Neuronal stem cell (in vitro differentiated cells): ENCODE data around the gene MORN3.
A peak's percentile ranks its signal among the peaks of the same experiment; 100 is the strongest.
"Not testable (repeated sequence)": the region's sequence is repeated elsewhere in the genome, so short reads cannot be mapped to it uniquely, and the experiment has no call there.

ENCODE experiments used
- DNase-seq: peaks from one replicate; pipeline ENCODE4 v3.0.0-alpha.2; 2013; ENCODE audit warnings: low spot score
- H2AFZ ChIP-seq: one replicate; pipeline ENCODE4 v1.6.1; 2013; ENCODE audit warnings: mild to moderate bottlenecking, low read length, inconsistent platforms
- H2AK5ac ChIP-seq: 2 replicates; pipeline ENCODE4 v1.6.1; 2013; ENCODE audit warnings: low read depth, mild to moderate bottlenecking, inconsistent platforms, low read length, moderate library complexity, mixed read lengths
- H2BK120ac ChIP-seq: 2 replicates; pipeline ENCODE4 v1.6.1; 2013; ENCODE audit warnings: low read depth, mild to moderate bottlenecking, inconsistent platforms, low read length, moderate library complexity, mixed read lengths
- H2BK12ac ChIP-seq: one replicate; pipeline ENCODE4 v1.6.1; 2013; ENCODE audit warnings: low read length, inconsistent platforms
- H2BK15ac ChIP-seq: 2 replicates; pipeline ENCODE4 v1.6.1; 2013; ENCODE audit warnings: mild to moderate bottlenecking, low read length, inconsistent platforms, mixed read lengths
- H2BK5ac ChIP-seq: one replicate; pipeline ENCODE4 v1.6.1; 2013; ENCODE audit warnings: inconsistent platforms, mild to moderate bottlenecking, low read length, moderate library complexity
- H3K14ac ChIP-seq: one replicate; pipeline ENCODE4 v1.6.1; 2013; ENCODE audit warnings: low read length, inconsistent platforms
- H3K18ac ChIP-seq: 2 replicates; pipeline ENCODE4 v1.6.1; 2013; ENCODE audit warnings: low read length, inconsistent platforms
- H3K23ac ChIP-seq: 2 replicates; pipeline ENCODE4 v1.6.1; 2013; ENCODE audit warnings: low read depth, mild to moderate bottlenecking, mixed read lengths, low read length, inconsistent platforms; ENCODE audit not compliant: poor library complexity
- H3K27ac ChIP-seq: replicated peaks from 3 replicates; pipeline ENCODE4 v1.5.1; 2013; ENCODE audit warnings: low read length, inconsistent platforms
- H3K27me3 ChIP-seq, 3 experiments: 2 replicates each; pipeline ENCODE4 v1.6.1; 2013; ENCODE audit warnings: low read length in 3 of 3, mild to moderate bottlenecking in 2 of 3, inconsistent platforms in 1 of 3, low read depth in 1 of 3, mixed read lengths in 1 of 3, moderate library complexity in 1 of 3; ENCODE audit not compliant: control insufficient read depth in 3 of 3, insufficient read depth in 3 of 3
- H3K36me3 ChIP-seq, 2 donors: replicated peaks in 1 of 2; 2 replicates each; pipeline ENCODE4 v1.6.1; 2013; ENCODE audit warnings: low read length in 2 of 2; ENCODE audit not compliant: control insufficient read depth in 2 of 2, insufficient read depth in 2 of 2
- H3K4ac ChIP-seq: 2 replicates; pipeline ENCODE4 v1.6.1; 2013; ENCODE audit warnings: inconsistent platforms, mild to moderate bottlenecking, low read length, moderate library complexity
- H3K4me1 ChIP-seq, 2 donors: 1 replicate in 1 of 2; 2 replicates in 1 of 2; pipeline ENCODE4 v1.6.1; 2013; ENCODE audit warnings: low read length in 2 of 2, low read depth in 1 of 2; ENCODE audit not compliant: control insufficient read depth in 2 of 2, insufficient read depth in 1 of 2
- H3K4me2 ChIP-seq: one replicate; pipeline ENCODE4 v1.6.1; 2013; ENCODE audit warnings: mild to moderate bottlenecking, low read length, inconsistent platforms; ENCODE audit not compliant: insufficient read depth, poor library complexity, severe bottlenecking
- H3K4me3 ChIP-seq, 2 donors: 2 replicates each; pipeline ENCODE4 v1.5.1; 2013; ENCODE audit warnings: low read length in 2 of 2, mild to moderate bottlenecking in 2 of 2, inconsistent platforms in 1 of 2, moderate library complexity in 1 of 2
- H3K79me1 ChIP-seq: one replicate; pipeline ENCODE4 v1.6.1; 2013; ENCODE audit warnings: low read depth, mild to moderate bottlenecking, inconsistent platforms, low read length, moderate library complexity
- H3K9ac ChIP-seq: one replicate; pipeline ENCODE4 v1.6.1; 2013; ENCODE audit warnings: mild to moderate bottlenecking, low read depth, low read length, inconsistent platforms; ENCODE audit not compliant: poor library complexity
- H3K9me3 ChIP-seq, 2 donors: replicated peaks in 1 of 2; 2 replicates each; pipeline versions ENCODE3 to v1.6.1; 2013; ENCODE audit warnings: low read length in 2 of 2, mild to moderate bottlenecking in 2 of 2, inconsistent platforms in 1 of 2, low read depth in 1 of 2, mixed read lengths in 1 of 2, moderate library complexity in 1 of 2; ENCODE audit not compliant: control insufficient read depth in 2 of 2, insufficient read depth in 1 of 2
- H4K8ac ChIP-seq: one replicate; pipeline ENCODE4 v1.6.1; 2013; ENCODE audit warnings: low read depth, mild to moderate bottlenecking, inconsistent platforms, low read length, moderate library complexity
- H4K91ac ChIP-seq: one replicate; pipeline ENCODE4 v1.6.1; 2013; ENCODE audit warnings: low read length, low read depth, mild to moderate bottlenecking, inconsistent platforms; ENCODE audit not compliant: poor library complexity
- WGBS, 2 donors: extraction: QIAGEN DNeasy Blood & Tissue Kit; methylation state at CpG; one replicate each; pipeline ENCODE4 v1.1.7; 2013; ENCODE audit warnings: missing lambda C conversion rate in 2 of 2, mixed read lengths in 1 of 2; ENCODE audit not compliant: insufficient read length in 2 of 2, insufficient replicate concordance in 1 of 2; ENCODE audit errors: extremely low coverage in 2 of 2; 5-methylcytosine and 5-hydroxymethylcytosine counted together

The MORN3 gene

GRCh38 chr12:121689430-121689829, 20.0 kb upstream of the MORN3 start:
- Histone ChIP-seq H2BK12ac (no peak overlapping the region), H2AFZ (no peak overlapping the region), H2BK120ac (no peak overlapping the region), H2BK15ac (no peak overlapping the region), H3K4ac (no peak overlapping the region), H3K23ac (no peak overlapping the region), H3K79me1 (no peaks in the 10 kb centered on the region), H3K9me3 (no peaks in the 10 kb centered on the region), H3K18ac (no peak overlapping the region), H3K9ac (no peak overlapping the region), H3K4me3 (no peak overlapping the region), H3K4me1 (peaks cover 0 to 4% of the 10 kb centered on the region in 2 donors), H3K14ac (no peak overlapping the region), H3K4me2 (no peak overlapping the region), H3K27ac (no peak overlapping the region), H2AK5ac (no peak overlapping the region), H4K91ac (no peak overlapping the region), H3K36me3 (no peaks in the 10 kb centered on the region), H3K27me3 (no peaks in the 10 kb centered on the region), H2BK5ac (no peak overlapping the region), H4K8ac (no peak overlapping the region)
- WGBS, 2 donors: no CpG with 5 or more reads among the region's 2 CpGs
- no peak for DNase-seq

GRCh38 chr12:121688966-121689365, 19.5 kb upstream of the MORN3 start:
- peaks cover 0 to 4% of the 10 kb centered on the region in 2 donors for H3K4me1 ChIP-seq
- H2AFZ ChIP-seq: no peak overlapping the region
- H2AK5ac ChIP-seq: no peak overlapping the region
- no peaks in the 10 kb centered on the region for H3K36me3 ChIP-seq
- no peak overlapping the region for H3K14ac ChIP-seq
- no peak overlapping the region for H4K91ac ChIP-seq
- H3K79me1 ChIP-seq: no peaks in the 10 kb centered on the region
- H3K9me3 ChIP-seq: no peaks in the 10 kb centered on the region
- H3K4me2 ChIP-seq: no peak overlapping the region
- no peak overlapping the region for H2BK120ac ChIP-seq
- no peak for DNase-seq
- H3K27me3 ChIP-seq: no peaks in the 10 kb centered on the region
- H3K4me3 ChIP-seq: no peak overlapping the region
- H4K8ac ChIP-seq: no peak overlapping the region
- H3K23ac ChIP-seq: no peak overlapping the region
- no peak overlapping the region for H2BK12ac ChIP-seq
- H3K9ac ChIP-seq: no peak overlapping the region
- no peak overlapping the region for H3K4ac ChIP-seq
- H3K18ac ChIP-seq: no peak overlapping the region
- WGBS, 2 donors: no CpG with 5 or more reads among the region's 3 CpGs
- H3K27ac ChIP-seq: no peak overlapping the region
- H2BK5ac ChIP-seq: no peak overlapping the region
- no peak overlapping the region for H2BK15ac ChIP-seq

- not testable (repeated sequence) for H3K27ac ChIP-seq, H2BK12ac ChIP-seq, H2AFZ ChIP-seq, DNase-seq, H3K4me3 ChIP-seq, H3K9me3 ChIP-seq, H2AK5ac ChIP-seq, H3K14ac ChIP-seq, H3K23ac ChIP-seq, H2BK15ac ChIP-seq, H4K8ac ChIP-seq, H3K4me2 ChIP-seq, H3K9ac ChIP-seq, H2BK120ac ChIP-seq, H4K91ac ChIP-seq, H3K4me1 ChIP-seq, H3K18ac ChIP-seq, H3K36me3 ChIP-seq, H3K79me1 ChIP-seq, H3K4ac ChIP-seq, H3K27me3 ChIP-seq, H2BK5ac ChIP-seq
- WGBS, 2 donors: no CpG with 5 or more reads among the region's 13 CpGs
Observed at GRCh38 chr12:121679661-121680197, 10.3 kb upstream of the MORN3 start.

- H3K9ac ChIP-seq: no peak overlapping the region
- WGBS, 2 donors: no CpG with 5 or more reads among the region's 9 CpGs
- H4K91ac ChIP-seq: no peak overlapping the region
- peaks cover 3% of the 10 kb centered on the region in 2 donors for H3K4me1 ChIP-seq
- no peak overlapping the region for H2AK5ac ChIP-seq
- H3K9me3 ChIP-seq: no peaks in the 10 kb centered on the region
- no peak overlapping the region for H4K8ac ChIP-seq
- H3K27me3 ChIP-seq: no peaks in the 10 kb centered on the region
- no peak overlapping the region for H3K23ac ChIP-seq
- peak overlapping the region; percentile 5 for H2BK120ac ChIP-seq
- no peak for DNase-seq
- no peak overlapping the region for H2BK12ac ChIP-seq
- no peak overlapping the region for H3K14ac ChIP-seq
- no peak overlapping the region for H3K4ac ChIP-seq
- no peak overlapping the region for H3K27ac ChIP-seq
- H2BK15ac ChIP-seq: peak overlapping the region; percentile 8
- H3K4me3 ChIP-seq: no peak overlapping the region
- H3K36me3 ChIP-seq: no peaks in the 10 kb centered on the region
- H3K4me2 ChIP-seq: no peak overlapping the region
- H2AFZ ChIP-seq: peak overlapping the region; percentile 82
- H3K79me1 ChIP-seq: no peaks in the 10 kb centered on the region
- H3K18ac ChIP-seq: peak overlapping the region; percentile 5
- H2BK5ac ChIP-seq: no peak overlapping the region
Observed at GRCh38 chr12:121678716-121679300, 9.4 kb upstream of the MORN3 start.
